DMS153 treated with DMSO at 0.1 percent for 48 hours (cell line): Measurements from ENCODE around the gene TRIM7.
"Not testable (repeated sequence)": the region's sequence is repeated elsewhere in the genome, so short reads cannot be mapped to it uniquely, and the experiment has no call there.

ENCODE experiments used
- DNase-seq: peaks from one replicate; lab custom pipeline; 2025; ENCODE audit not compliant: unreplicated experiment; lab: John Stamatoyannopoulos, UW

TRIM7 gene

DNA sequence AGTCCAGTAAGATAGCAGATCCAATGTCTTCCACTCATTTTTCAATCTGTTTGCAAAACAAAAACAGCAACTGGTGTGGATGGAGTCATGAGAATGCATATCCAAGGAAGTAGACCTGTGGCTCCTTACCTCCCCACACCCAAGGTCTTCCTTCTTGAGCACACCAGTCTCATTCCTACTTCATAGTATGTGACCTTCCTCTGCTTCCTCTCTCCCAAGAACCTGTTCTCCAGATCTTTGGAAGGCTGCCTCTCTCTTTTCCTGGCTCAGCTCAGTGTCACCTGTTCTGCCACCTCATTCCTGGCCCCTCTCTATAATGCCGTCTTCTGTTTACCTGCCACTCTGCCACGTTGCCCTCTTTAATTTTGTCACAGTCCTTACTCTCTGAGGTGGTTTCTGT is 7.9 kb upstream of the TRIM7 start:
- no peak for DNase-seq

DNA sequence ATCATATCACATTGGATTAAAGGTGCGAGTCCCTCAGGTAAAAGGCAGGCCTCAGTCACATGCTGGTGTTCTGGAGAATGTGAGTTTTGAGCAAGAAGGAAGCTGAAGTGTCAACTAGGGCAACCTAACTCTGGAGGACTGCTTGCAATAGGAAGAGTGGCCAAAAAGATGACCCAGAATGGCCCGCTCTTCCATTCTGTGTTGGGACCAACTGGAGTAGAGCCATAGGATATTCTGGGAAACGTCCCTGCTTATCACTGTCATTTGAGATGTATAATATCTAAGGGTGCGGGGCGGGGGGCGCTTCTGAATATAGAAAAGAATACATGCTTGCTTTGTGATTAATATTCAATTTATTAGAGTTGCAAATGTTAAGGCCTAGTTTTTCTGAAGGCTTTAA is 7.1 kb upstream of the TRIM7 start:
- DNase-seq = no peak

DNA sequence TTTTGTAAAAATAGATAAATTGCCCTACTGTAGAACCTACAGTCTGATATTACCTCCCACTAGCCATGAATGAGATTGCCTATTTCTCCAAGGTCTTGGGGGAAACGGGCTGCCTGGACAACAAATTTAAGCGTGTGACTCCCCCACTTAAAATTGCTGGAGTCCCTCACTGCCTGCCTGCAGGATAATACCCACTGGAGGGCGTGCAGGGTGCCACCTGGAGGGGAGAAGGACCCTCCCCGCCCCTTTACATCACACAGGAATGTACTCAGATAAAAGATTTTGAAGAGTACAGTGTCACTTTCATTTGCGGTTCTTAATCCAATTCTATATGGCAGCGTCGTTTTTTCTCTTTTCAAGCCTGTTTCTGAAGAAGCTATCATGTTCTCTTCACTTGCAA is 6.2 kb upstream of the TRIM7 start:
- no peak for DNase-seq

DNA sequence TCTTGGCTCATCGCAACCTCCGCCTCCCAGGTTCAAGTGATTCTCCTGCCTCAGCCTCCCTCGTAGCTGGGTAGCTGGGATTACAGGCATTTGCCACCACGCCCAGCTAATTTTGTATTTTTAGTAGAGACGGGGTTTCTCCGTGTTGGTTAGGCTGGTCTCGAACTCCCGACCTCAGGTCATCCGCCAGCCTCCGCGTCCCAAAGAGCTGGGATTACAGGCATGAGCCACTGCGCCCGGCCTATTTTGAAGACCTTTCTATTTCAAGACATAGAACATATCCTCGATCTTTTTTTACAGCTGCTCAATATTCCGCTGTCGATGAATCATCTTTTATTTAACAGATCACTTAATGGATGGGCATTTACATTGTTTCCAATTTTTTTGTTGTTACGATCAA is 5.7 kb upstream of the TRIM7 start:
- not testable (repeated sequence) for DNase-seq

DNA sequence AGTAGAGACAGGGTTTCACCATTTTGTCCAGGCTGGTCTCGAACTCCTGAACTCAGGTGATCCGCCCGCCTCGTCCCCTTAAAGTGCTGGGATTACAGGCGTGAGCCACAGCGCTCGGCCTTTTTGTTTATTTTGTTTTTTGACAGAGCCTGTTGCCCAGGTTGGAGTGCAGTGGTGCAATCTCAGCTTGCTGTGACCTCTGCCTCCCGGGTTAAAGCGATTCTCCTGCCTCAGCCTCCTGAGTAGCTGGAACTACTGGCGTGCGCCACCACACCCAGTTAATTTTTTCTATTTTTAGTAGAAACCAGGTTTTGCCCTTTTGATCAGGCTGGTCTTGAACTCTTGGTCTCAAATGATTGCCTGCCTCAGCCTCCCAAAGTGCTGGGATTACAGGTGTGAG is 5.2 kb upstream of the TRIM7 start:
- DNase-seq = not testable (repeated sequence)

DNA sequence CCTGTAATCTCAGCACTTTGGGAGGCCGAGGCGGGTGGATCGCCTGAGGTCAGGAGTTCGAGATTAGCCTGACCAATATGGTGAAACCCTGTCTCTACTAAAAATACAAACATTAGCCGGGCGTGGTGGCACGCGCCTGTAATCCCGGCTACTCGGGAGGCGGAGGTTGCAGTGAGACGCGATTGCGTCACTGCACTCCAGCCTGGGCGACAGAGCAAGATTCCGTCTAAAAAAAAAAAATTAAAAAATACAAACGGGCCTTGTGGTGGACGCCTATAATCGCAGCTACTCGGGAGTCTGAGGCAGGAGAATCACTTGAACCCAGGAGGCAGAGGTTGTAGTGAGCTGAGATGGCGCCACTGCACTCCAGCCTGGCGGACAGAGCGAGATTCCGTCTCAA is 4.0 kb upstream of the TRIM7 start:
- DNase-seq = not testable (repeated sequence)

DNA sequence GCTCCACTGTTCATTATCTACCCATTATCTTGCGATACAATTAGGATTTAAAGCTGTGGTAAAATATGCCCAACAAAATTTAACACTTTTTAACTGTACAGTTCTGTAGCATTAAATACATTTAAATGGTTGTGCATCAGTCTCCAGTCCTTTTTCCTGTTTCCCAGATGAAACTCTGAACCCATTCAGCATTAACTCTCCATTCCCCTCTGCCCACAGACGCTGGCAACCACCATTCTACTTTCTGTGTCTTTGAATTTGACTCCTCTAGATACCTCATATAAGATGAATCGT is 2.9 kb upstream of the TRIM7 start:
- no peak for DNase-seq

DNA sequence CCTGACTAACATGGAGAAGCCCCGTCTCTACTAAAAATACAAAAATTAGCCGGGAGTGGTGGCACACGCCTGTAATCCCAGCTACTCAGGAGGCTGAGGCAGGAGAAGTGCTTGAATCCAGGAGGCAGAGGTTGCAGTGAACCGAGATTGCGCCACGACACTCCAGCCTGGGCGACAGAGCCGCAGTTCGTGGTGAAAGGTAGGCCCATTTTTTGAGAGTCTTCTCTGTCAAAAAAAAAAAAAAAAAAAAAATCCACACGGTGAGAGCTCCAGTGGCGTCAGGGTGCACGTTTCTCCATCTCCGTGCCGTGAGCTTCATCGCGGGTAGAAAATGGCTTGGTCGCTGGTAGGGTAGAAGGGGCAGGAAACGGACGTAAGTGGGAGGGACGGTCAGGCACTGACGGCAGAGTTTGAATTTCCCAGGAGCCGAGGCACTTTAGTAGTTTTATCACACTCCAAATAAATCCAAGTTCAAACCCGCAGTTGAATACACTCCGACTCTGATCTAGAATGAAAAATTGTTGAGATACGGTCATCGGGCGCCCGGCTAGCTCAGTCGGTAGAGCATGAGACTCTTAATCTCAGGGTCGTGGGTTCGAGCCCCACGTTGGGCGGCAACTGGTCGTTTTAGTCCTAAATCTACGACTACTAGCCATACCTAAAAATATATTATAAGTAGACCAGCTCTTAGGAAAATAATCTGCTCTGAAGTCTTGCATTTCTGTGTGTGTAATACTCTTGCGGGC is 2.4 kb upstream of the TRIM7 start:
- no peak for DNase-seq

DNA sequence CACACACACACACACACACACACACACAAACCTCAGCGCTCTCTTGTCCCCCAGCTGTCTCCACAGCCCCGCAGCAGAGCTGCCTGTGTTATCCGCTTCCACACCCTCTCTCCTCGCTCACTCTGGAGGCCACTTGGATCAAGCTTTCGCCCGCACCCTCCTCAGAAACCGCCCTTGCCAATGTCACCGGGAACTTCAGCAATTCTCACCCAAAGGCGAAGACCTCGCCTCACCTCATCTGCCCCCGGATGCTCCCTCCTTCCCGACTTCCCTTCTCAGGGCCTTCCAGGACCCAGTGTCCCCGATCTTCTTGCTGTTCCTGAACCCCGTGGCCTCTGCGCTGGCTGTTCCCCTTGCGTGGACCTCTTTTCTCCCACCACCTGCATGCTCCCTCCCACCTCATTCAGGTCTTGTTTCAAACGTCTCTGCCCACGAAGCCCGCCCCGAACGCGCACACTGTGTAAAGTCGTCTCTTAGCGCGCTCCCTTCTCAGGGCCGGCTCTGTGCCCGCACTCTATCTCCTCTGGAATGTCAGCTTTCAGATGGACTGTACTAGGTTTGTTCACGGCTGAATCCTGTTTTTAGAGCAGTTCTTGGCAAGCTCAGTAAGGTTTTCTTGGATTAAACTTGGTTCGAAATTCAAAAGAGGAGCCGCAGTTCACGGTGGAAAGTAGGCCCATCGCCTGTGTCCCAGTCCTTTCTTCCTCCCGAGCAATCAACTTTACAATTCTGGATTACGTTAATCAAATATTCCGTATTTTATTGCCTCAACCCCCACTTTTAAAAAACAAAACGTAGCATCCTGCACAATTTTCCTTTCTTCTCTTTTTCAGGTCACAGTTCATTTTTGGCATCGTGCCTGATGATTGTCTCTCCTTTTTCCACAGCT is 1.0 kb upstream of the TRIM7 start:
- no peak for DNase-seq

DNA sequence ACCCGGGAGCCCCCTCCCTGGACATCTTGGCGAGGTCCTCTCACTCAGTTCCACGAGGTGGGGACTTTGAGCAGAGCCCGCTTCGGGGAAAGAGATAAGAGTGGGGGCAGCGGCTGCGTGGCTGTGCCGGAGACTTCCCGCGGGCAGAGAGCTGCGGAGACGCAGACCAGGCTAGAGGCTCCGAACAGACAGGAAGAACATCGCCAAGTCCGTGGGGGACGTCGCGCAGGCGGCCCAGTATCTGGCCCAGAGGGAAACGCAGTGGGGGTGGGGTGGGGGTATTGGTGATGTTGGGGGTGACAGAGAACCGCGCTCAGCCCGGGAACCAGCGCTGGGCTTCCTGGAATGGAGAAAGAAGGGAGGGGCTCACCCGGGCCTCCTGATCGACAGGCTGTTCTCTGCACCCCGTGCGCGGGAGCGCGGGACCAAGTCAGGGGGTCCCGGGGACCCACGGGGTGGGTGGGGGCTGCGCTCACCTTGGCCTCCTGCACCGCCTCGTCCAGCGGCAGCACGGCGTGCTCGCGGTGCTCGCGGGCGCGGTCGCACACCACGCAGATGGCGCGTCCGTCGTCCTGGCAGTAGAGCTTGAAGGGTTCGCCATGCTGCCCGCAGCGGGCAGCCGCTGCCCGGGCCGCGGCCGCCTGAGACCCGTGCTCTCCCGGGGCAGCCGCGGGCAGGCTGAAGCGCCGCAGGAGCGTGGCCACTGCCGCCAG is 727 bp downstream of the TRIM7 start:
- DNase-seq = no peak

DNA sequence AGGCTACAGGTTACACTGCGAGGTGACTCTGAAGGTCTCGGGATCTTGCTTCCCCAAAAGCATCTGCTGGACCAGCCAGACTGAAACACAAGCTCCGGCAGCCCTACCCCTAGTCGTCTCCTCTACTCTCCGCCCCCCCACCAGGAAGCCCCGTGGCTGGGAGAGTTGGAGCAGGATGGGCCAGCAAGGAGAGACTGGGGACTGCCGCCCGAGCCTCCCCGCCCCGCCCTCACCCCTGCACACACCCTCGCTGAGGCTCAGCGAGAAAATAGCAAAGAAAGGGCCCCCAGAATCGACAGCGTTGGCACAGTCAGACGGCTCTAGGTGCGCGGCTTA is 1.3 kb downstream of the TRIM7 start:
- DNase-seq = no peak

DNA sequence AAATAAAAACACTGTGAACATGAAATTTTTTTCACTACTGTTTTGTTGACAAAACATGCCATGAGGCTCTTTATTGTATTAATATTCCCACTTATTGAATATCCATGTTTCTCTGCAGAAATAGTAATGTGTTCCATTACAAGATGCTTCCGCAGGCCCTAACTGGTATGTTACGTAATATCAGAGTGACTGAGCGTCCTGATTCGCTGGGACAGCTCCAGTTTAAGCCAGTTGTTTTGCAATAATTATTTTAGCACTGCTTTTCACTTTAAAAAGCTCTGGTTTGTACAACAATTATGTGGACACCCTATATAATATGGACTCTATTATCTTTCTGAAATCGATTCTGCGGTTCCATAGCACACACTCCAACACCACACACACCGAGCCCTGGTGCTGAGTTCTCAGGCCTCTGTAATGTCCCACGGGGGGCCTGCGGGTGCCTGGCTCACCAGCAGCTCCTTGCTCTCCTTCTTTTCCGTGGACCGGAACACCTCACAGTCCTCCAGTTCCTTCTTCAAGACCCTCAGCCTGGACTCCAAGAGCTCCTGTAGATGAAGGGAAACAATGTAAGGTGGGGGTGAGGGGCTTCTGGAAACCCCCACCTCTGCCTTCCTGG is 1.8 kb downstream of the TRIM7 start:
- no peak for DNase-seq

DNA sequence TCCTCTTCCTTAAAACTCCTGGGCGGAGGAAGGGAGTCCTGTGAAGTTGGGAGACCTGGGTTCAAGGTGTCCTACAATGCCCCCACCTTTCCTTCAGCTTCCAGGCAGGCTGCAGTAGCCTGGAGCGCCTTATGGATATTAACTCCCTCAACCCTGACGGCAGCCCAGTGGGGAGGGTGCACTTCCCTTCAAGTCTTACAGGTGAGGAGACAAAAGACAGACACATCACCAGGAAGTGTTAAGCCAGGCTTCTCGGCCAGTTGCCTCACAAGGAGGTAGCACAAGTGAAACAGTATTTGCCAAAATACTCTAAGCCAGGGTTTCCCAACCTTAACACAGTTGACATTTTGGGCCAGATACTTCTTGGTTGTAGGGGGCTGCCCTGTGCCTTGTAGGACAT is 4.2 kb downstream of the TRIM7 start:
- DNase-seq = no peak

DNA sequence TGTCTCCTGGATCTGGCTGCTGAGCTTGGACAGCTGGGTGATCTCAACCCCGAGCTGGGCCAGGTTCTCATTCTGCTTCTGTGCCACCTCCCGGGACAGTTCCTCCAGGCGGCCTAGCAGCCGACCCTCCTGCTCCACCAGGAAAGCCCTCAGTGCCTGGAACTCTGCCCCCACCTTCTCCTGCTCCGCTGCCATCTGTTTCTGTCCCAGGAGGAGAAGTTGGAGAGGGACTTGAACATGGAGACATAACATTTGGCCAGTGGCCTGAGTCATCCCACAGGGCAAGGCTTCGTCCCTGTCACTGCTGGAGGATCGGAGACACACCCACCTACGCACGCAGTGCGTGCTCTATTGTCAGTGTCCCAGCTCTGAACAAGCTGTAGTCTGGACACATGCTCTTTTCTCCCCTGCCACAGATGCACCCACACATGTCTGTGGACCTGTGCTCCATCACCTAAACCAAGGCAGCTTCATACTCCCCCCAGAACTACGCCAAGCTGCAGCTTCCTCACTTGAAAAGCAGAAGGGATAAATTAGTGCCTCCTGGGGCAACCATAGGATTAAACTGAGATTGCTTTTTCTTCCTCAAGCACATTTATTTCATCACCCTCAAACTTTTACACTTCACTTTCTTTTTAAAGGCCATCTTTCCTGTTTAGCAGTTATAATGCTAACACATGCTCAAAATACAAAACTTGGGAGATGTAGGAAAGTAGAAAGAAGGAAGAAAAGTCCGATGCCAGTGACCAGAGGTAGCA is 4.9 kb downstream of the TRIM7 start:
- no peak for DNase-seq

DNA sequence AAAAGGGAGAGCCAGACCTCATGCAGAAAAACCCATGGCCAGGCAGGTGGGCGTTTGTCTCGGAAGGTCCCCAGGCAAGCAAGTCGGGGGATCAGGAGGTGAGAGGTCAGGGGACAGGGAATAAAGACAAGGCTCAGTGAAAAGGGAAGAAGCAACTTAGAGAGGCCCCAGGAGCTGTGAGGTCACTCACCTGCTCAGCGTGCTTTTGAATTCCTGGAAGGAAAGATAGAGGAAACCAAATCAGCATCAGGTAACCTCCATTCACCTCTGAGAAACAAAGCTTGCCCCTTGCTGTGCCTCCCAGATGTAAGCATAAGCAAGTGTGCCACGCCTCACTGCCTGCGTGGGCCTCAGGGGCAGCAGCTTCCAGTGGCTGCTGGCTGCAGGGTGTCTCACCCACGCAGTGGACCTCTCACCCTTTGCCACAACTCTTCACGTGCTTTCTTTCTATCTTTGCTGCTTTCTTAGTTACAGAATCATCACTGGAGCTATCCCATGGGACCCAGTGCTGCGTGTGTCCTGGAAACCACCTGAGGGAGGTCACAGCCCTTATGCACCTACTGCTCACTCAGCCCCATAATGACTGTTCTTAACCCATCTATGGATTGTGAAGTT is 6.0 kb downstream of the TRIM7 start:
- no peak for DNase-seq

DNA sequence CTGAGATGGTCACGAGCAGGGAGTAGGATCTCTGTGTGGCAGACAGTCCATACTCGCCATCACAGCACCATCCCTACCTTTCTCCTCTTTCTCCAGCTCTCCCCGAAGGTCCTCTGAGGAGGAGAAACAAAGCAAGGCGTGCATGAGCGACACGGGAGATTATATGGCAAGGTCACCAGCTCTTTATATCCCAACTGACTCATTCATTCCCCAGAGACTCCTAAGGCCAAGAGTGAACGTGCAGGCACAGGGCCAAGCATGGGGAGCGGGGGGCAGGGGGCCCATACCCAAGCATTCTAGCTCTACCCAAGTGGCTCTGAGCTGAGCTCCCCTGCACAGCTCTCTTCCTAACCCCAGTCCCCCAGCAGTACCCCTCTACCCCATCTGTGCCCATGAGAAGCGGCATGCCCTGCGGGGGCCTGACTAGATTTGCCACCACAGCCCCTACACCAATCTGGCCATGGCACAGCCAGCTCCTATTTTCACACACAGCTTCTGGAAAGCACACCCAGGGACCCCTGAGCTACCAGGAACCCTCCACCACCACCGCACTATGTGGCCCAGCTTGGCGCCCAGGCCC is 6.8 kb downstream of the TRIM7 start:
- DNase-seq = no peak

DNA sequence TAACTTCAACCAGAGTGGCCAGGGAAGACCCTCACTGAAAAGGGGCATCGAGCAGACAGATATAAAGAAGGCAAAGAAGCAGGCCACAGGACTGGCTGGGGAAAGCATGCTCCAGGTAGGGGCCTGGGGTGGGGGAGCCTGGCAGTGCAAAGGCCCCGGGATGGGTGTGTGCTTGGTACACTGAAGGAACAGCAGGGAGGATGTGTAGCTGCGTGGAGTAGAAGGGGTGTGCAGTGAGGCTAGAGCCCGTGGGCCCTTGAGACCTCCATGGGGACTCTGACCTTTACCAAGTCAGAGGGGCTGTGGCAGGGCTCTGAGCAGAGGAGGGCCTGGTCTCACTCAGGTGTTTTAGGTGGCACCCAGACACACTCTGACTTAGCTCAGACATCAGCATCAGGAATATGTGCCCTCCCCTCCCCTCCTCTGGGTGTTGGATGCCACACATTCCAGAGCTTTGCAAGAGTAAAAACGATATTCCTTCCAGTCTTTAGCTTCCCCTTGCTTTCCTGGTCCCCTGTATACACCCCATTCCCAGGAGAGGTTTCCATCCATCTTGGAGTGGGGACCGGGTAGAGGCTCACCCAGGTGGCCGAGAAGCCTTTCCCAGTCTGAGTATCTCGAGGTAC is 7.6 kb downstream of the TRIM7 start:
- no peak for DNase-seq

DNA sequence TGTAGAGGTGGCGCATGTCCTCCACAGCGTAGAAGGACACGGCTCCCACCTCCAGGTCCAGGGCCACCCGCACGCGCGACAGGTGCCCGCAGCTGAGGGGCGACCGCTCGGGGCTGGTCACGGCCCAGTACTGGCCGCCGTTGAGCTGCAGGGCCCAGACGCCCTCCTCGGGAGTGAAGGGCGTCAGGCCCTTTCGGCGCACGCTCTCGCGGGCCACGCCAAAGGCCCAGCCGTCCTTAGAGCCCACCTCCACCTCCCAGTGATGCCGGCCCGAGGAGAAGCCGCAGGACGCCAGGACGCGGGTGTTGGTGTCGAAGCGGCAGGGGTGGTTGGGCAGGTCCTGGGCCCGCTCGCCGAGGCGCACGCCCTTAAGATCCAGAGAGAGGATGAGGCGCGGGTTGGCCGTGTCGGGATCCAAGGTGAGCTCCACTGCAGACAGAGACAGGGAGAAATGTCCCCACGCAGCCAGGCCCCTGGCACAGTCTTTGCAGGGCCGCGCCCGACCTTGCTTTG is 9.7 kb downstream of the TRIM7 start:
- DNase-seq = no peak

DNA sequence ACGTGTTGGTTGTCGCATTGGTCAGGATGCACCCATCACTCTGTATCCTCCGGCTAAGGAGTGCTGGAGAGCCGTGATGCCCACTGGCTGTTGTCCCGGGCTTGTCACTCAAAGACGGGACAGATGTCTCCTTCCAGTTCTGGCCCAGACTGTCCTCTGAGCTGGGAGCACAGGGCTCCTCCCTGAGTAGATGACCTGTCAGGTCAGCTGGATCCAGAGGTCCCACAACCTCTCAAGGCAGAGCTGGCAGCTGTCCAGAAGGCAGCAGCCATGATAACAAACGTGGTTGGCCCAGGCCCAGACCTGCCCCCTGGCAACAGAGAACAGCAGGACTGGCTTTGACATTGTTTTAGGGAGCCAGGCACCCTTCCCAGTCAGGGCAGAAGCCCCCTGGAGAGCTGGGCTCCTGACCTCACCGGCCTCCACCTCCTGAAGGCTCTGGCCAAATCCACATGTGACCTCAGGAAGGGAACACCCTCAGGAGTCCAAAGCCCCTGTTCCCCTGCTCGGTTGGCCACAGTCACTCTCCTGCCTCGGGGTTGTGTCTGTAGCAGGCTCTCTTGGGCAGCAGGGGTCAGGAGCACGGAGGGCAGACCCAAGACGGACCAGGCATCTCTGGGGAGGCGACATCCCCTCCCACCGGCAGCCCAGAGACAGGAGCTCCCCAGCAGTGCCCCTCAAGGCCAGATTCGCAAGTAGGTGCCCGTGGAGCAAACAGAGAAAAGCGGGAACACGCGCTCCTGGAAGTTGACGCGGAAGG is 10.3 kb downstream of the TRIM7 start:
- DNase-seq = no peak
